Endothelial cell of umbilical vein (primary cell): ENCODE measurements around the gene SYNJ1.

Experiments
- EZH2 ChIP-seq: IDR thresholded peaks from 2 replicates; pipeline ENCODE4 v1.6.1; 2012; ENCODE audit warnings: borderline replicate concordance, low read depth, mild to moderate bottlenecking, moderate library complexity, low read length, inconsistent platforms; ENCODE audit not compliant: severe bottlenecking
- FOS ChIP-seq: IDR thresholded peaks from 2 replicates; pipeline ENCODE4 v1.6.1; 2011; ENCODE audit warnings: mild to moderate bottlenecking, low read length, moderate library complexity, borderline replicate concordance; ENCODE audit not compliant: insufficient read depth
- GATA2 ChIP-seq: IDR thresholded peaks from 2 replicates; pipeline ENCODE4 v1.7.0; 2011; ENCODE audit warnings: low read depth, mild to moderate bottlenecking, moderate library complexity, mixed read lengths, low read length; ENCODE audit not compliant: insufficient read length, insufficient read depth
- JUN ChIP-seq: IDR thresholded peaks from 2 replicates; pipeline ENCODE4 v1.6.1; 2011; ENCODE audit warnings: borderline replicate concordance, low read depth; ENCODE audit not compliant: insufficient read length, insufficient read depth
- MYC ChIP-seq: IDR thresholded peaks from one replicate; pipeline ENCODE4 v1.6.1; 2011; ENCODE audit warnings: mild to moderate bottlenecking, low read depth, low read length
- POLR2A ChIP-seq: IDR thresholded peaks from 2 replicates; pipeline ENCODE4 v1.6.1; 2012; ENCODE audit warnings: low read depth, mild to moderate bottlenecking, control low read depth, low read length
- POLR2AphosphoS5 ChIP-seq: IDR thresholded peaks from 2 replicates; pipeline ENCODE4 v1.6.1; 2012; ENCODE audit warnings: low read depth, mild to moderate bottlenecking, control low read depth, low read length, moderate library complexity; ENCODE audit not compliant: insufficient read depth
- TF ChIP-seq, protein P1 (sequence below), 2 donors: IDR thresholded peaks; 1 replicate in 1 of 2; 2 replicates in 1 of 2; pipeline ENCODE4 v1.5.1; 2011; ENCODE audit warnings: low read length in 2 of 2, mild to moderate bottlenecking in 2 of 2, moderate library complexity in 2 of 2, control low read depth in 1 of 2, inconsistent platforms in 1 of 2, low read depth in 1 of 2; ENCODE audit not compliant: insufficient read depth in 1 of 2; ENCODE audit errors: extremely low read depth in 1 of 2
- TF ChIP-seq, protein P2 (sequence below): IDR thresholded peaks from 2 replicates; pipeline ENCODE4 v1.6.1; 2011; ENCODE audit not compliant: insufficient read depth, insufficient read length

DNA sequence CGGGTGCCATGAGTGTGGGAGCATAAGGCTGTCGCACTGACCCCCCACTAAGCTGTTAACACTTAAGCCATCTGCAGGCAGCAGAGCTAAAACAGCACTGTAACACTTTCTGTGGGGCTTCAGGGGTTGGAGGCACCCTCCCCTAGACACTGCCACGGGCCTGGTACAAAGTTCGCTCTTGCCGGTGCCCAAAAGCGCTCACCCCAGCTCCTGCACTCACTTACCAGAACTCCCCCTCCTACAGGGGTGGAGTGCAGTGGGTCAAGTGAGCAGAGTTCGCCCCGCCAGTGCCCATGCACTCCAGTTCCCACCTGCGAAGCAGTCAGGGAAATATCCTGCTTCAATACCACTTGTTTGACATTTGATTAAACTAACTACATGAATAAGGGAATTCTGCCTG lies 69.3 kb downstream of the SYNJ1 start:
- TF ChIP-seq, protein P1, sequence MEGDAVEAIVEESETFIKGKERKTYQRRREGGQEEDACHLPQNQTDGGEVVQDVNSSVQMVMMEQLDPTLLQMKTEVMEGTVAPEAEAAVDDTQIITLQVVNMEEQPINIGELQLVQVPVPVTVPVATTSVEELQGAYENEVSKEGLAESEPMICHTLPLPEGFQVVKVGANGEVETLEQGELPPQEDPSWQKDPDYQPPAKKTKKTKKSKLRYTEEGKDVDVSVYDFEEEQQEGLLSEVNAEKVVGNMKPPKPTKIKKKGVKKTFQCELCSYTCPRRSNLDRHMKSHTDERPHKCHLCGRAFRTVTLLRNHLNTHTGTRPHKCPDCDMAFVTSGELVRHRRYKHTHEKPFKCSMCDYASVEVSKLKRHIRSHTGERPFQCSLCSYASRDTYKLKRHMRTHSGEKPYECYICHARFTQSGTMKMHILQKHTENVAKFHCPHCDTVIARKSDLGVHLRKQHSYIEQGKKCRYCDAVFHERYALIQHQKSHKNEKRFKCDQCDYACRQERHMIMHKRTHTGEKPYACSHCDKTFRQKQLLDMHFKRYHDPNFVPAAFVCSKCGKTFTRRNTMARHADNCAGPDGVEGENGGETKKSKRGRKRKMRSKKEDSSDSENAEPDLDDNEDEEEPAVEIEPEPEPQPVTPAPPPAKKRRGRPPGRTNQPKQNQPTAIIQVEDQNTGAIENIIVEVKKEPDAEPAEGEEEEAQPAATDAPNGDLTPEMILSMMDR (IDR thresholded peaks at IDR 0.05; ENCODE audit: extremely low read depth in 1 of 2, insufficient read depth in 1 of 2, low read depth in 1 of 2, low read length in 2 of 2) = no peak
- TF ChIP-seq POLR2A (no peak), POLR2AphosphoS5 (no peak), EZH2 (no peak), JUN (no peak), MYC (no peak), FOS (no peak), GATA2 (no peak)
- TF ChIP-seq, protein P2, sequence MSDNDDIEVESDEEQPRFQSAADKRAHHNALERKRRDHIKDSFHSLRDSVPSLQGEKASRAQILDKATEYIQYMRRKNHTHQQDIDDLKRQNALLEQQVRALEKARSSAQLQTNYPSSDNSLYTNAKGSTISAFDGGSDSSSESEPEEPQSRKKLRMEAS = no peak
